Measurements from ENCODE around the gene MAP6.

Gene MAP6

DNA sequence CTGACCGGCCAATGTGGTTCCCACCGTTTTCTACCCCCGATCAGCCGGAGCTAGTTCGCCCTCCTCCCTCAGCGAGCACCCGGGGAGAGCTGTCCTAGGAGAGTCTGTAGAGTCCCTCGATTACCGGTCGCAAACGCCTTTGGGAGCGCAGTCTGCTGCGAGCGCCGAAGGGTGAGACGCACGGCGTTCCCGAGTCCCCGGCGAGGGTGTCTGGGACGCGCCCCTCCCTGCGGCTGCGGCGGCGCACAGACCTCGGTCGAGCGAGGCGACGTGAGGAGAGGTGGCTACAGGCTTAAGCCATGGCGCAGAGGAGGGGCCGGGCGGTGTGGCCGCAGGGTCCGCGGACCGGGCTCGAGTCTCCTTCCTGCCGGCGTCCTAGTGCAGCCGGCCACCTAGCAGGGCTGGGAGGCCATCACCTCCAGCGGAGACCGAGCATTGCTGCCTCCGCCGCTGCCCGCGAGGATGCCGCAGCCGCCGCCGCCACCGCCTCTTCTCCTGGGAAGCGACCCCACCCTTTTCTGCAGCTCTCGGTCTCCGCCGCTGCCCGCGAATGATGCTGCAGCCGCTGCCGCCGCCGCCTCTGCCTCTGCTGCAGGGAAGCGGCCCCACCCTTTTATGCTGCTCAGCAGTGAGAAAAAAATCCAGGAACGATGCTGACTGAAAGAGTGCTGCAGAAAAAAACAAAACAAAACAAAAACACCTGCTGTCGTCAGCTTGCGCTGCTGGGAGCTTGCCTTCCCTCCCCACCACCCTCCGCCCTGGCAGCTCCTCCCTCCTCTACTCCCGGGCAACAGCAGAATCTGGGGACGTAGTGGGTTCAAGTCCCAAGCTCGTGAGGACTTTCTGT, at the start of gene MAP6:
Gene MAP6, minus strand, starts transcription at position 588 of the 847 bp plus-strand sequence. CDS start 669 bp downstream, outside the sequence.
- no peak for DNase-seq (ENCODE audit: low read depth)
- TF ChIP-seq, protein P1, sequence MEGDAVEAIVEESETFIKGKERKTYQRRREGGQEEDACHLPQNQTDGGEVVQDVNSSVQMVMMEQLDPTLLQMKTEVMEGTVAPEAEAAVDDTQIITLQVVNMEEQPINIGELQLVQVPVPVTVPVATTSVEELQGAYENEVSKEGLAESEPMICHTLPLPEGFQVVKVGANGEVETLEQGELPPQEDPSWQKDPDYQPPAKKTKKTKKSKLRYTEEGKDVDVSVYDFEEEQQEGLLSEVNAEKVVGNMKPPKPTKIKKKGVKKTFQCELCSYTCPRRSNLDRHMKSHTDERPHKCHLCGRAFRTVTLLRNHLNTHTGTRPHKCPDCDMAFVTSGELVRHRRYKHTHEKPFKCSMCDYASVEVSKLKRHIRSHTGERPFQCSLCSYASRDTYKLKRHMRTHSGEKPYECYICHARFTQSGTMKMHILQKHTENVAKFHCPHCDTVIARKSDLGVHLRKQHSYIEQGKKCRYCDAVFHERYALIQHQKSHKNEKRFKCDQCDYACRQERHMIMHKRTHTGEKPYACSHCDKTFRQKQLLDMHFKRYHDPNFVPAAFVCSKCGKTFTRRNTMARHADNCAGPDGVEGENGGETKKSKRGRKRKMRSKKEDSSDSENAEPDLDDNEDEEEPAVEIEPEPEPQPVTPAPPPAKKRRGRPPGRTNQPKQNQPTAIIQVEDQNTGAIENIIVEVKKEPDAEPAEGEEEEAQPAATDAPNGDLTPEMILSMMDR (IDR thresholded peaks at IDR 0.05; ENCODE audit: low read length, missing control alignments), result no peak
- peak within 1 kb of the TSS; percentile 28 for H3K4me3 ChIP-seq (replicated peaks; ENCODE audit: low read depth, low read length)

DNA sequence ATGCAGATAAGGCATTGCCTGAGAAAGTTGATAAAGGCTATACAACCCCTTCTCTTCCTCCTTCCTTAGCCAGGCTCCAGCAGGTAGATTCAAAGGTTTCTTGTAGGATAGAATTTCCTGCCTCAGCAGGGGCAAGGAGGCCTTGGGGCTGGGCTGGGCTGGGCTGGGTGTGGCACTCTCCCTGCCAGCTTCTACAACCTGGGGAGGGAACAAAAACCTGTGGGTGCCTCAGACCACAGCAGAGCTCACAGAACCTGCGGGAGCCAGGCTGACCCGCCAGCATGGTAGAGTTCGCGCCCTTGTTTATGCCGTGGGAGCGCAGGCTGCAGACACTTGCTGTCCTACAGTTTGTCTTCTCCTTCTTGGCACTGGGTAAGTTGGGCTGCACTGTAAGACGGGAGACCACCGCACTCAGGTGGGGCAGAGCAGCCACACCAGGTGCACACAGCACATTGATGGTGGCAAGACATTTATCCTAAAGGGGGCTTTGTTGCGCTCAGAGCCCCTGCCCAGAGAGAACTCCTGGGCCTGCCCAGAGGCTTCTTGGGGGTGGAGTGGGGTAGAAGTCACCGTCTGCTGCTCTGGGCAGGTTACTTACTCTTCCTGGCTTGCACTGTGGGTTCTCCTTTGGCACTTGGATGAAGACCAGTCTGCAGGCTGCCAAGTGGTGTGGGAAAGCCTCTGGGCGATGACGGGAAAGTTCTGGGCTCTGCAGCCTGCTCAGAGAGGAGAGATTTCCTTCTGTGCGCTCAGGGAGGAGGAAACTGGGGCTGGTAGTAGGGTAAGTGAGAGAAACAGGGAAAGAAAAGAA, 49.0 kb upstream of the MAP6 start, which contains the start of gene MOGAT2:
Gene MOGAT2, plus strand, starts transcription at position 231 of the 811 bp plus-strand sequence. Its CDS starts 51 bp downstream, at position 282.
- DNase-seq (ENCODE audit: low read depth), result no peak
- no peak within 1 kb of the TSS for H3K4me3 ChIP-seq (replicated peaks; ENCODE audit: low read depth, low read length)
- TF ChIP-seq, protein P1 (IDR thresholded peaks at IDR 0.05; ENCODE audit: low read length, missing control alignments), result no peak

DNA sequence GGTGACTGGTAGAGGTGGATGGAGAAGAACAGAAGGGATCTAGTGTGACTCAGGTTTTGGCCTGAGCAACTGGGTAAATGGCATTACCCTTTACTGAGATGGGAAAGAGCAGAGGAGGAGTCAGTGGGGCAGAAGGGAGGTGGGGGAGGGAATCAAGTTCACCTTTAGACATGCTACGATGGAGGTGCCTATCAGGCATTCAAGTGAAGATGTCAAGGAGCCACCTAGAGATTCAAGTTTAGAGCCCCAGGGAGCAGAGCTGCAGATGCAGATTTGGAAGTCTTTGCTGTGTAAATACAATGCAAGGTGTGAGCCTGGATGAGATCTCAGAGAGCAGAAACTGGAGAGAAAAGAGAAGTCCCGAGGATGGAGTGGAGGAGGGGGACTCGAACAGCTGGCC, 47.8 kb upstream of the MAP6 start:
- TF ChIP-seq, protein P1 (IDR thresholded peaks at IDR 0.05; ENCODE audit: low read length, missing control alignments), result no peak
- DNase-seq (ENCODE audit: low read depth), result no peak
- H3K4me3 ChIP-seq (replicated peaks; ENCODE audit: low read depth, low read length), result no peak overlapping the region

DNA sequence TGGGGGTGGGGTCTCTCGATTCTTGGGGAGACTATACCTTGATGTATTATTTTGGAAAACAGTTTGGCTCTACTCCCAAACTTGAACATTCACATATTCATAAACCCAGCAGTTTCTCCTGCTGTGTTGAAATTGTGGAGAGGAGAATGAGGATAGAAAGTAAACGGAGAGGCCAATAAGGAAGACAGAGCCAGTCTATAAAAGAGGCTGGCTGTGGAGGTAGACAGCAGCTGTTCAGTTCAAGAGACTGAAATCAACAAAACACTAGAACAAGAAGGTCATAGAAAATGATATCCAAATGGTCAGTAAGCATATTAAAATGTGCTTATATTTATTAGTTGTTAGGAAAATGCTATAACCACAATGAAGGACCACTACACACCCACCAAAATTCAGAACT, 46.9 kb upstream of the MAP6 start:
- DNase-seq (ENCODE audit: low read depth), result no peak
- H3K4me3 ChIP-seq (replicated peaks; ENCODE audit: low read depth, low read length), result no peak overlapping the region
- TF ChIP-seq, protein P1 (IDR thresholded peaks at IDR 0.05; ENCODE audit: low read length, missing control alignments), result no peak

DNA sequence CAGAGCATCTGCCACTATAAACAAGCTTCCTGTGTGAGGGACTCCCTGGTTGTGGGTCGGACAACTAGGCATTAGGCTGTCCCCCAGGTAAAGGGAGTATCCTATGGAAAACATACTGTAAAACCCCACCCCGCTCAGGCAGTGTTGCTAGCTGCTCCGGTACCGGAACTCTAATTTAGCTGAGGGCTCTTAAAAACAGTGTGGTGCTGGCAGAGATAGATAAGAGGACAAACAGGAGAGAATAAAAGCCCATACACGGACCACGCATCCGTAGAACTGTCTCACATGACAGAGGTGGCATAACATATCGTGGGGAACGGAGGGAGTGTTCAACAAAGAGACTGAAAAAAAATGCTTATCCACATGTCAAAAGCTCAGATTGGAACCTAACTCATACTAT, 45.4 kb upstream of the MAP6 start:
- DNase-seq (ENCODE audit: low read depth), result no peak
- TF ChIP-seq, protein P1 (IDR thresholded peaks at IDR 0.05; ENCODE audit: low read length, missing control alignments), result no peak
- no peak overlapping the region for H3K4me3 ChIP-seq (replicated peaks; ENCODE audit: low read depth, low read length)

- H3K4me3 ChIP-seq (replicated peaks; ENCODE audit: low read depth, low read length), result peak overlapping the region; percentile 8
- TF ChIP-seq, protein P1 (IDR thresholded peaks at IDR 0.05; ENCODE audit: low read length, missing control alignments), result peak; percentile 86
- peak; percentile 84 for DNase-seq (ENCODE audit: low read depth)
Measured at GRCh38 chr11:75706260-75706729, 37.5 kb upstream of the MAP6 start.

Measured in fibroblast of pulmonary artery (primary cell).